GM23338 (cell line): ENCODE data around the gene GET4.

Source experiments
- CREB1 ChIP-seq: fragments of 250-450 bp; sonication (Bioruptor Pico); IDR thresholded peaks from 2 replicates; pipeline ENCODE4 v1.5.0; 2020; ENCODE audit warnings: low read depth, mild to moderate bottlenecking, moderate library complexity
- EZH2 ChIP-seq: fragments of 200-600 bp; sonication (generic); IDR thresholded peaks from one replicate; pipeline ENCODE4 v1.8.0; 2017; ENCODE audit warnings: antibody characterized with exemption, mild to moderate bottlenecking, low read depth; ENCODE audit not compliant: unreplicated experiment
- EZH2phosphoT487 ChIP-seq: fragments of 200-600 bp; sonication (generic); IDR thresholded peaks from one replicate; pipeline ENCODE4 v1.8.1; 2018; ENCODE audit warnings: antibody characterized with exemption; ENCODE audit not compliant: unreplicated experiment
- POLR2AphosphoS5 ChIP-seq: IDR thresholded peaks from 2 replicates; pipeline ENCODE4 v1.6.1; 2016; ENCODE audit warnings: antibody characterized with exemption, low read depth
- STAT1 ChIP-seq: IDR thresholded peaks from one replicate; pipeline ENCODE4 v1.6.1; 2016; ENCODE audit warnings: antibody characterized with exemption; ENCODE audit not compliant: unreplicated experiment
- ZNF114 ChIP-seq: fragments of 250-450 bp; sonication (Bioruptor Pico); IDR thresholded peaks from 2 replicates; pipeline ENCODE4 v1.5.0; 2020; ENCODE audit warnings: mild to moderate bottlenecking, moderate library complexity
- ZNF331 ChIP-seq: fragments of 250-450 bp; sonication (Bioruptor Pico); IDR thresholded peaks from 2 replicates; pipeline ENCODE4 v1.5.0; 2020; ENCODE audit warnings: low read depth, mild to moderate bottlenecking, moderate library complexity
- TF ChIP-seq, protein P1 (sequence below), 2 experiments: fragments of 200-600 bp in 1 of 2; sonication (generic) in 1 of 2; conservative IDR thresholded peaks; 2 replicates each; pipeline versions ENCODE4 v1.5.1 to v1.6.1; 2016 to 2017; ENCODE audit warnings: antibody characterized with exemption in 2 of 2, low read depth in 2 of 2, mild to moderate bottlenecking in 2 of 2, moderate library complexity in 1 of 2
- TF ChIP-seq, protein P2 (sequence below): IDR thresholded peaks from one replicate; pipeline ENCODE4 v1.6.1; 2018; ENCODE audit warnings: antibody characterized with exemption; ENCODE audit not compliant: unreplicated experiment
- TF ChIP-seq, protein P3 (sequence below): fragments of 250-450 bp; sonication (Bioruptor Pico); IDR thresholded peaks from 2 replicates; pipeline ENCODE4 v1.5.0; 2020; ENCODE audit warnings: mild to moderate bottlenecking, moderate library complexity

DNA sequence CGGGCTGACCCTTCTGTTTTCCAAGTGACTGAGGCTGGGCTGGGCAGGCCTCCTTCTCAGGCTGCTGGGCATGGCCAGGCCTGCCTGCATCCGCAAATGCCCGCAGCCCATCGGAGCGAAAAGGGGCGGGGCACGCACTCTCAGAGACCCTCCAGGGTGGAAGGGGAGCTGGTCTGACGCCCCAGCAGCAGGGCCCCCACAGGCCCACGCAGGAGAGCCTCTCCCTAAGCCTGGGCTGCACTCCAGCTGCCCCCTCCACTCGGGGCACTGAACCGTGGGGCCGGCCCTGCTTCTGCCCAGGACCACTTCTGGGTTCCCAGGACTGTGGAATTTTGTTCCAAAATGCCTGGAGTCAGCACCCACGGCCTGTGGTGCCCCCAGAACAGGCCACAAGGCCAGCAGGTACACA, 68.8 kb downstream of the GET4 start:
- TF ChIP-seq, protein P1, sequence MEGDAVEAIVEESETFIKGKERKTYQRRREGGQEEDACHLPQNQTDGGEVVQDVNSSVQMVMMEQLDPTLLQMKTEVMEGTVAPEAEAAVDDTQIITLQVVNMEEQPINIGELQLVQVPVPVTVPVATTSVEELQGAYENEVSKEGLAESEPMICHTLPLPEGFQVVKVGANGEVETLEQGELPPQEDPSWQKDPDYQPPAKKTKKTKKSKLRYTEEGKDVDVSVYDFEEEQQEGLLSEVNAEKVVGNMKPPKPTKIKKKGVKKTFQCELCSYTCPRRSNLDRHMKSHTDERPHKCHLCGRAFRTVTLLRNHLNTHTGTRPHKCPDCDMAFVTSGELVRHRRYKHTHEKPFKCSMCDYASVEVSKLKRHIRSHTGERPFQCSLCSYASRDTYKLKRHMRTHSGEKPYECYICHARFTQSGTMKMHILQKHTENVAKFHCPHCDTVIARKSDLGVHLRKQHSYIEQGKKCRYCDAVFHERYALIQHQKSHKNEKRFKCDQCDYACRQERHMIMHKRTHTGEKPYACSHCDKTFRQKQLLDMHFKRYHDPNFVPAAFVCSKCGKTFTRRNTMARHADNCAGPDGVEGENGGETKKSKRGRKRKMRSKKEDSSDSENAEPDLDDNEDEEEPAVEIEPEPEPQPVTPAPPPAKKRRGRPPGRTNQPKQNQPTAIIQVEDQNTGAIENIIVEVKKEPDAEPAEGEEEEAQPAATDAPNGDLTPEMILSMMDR (conservative IDR thresholded peaks at IDR 0.05; ENCODE audit: low read depth in 2 of 2), result no peak
- TF ChIP-seq EZH2, result no peak
- TF ChIP-seq, protein P2, sequence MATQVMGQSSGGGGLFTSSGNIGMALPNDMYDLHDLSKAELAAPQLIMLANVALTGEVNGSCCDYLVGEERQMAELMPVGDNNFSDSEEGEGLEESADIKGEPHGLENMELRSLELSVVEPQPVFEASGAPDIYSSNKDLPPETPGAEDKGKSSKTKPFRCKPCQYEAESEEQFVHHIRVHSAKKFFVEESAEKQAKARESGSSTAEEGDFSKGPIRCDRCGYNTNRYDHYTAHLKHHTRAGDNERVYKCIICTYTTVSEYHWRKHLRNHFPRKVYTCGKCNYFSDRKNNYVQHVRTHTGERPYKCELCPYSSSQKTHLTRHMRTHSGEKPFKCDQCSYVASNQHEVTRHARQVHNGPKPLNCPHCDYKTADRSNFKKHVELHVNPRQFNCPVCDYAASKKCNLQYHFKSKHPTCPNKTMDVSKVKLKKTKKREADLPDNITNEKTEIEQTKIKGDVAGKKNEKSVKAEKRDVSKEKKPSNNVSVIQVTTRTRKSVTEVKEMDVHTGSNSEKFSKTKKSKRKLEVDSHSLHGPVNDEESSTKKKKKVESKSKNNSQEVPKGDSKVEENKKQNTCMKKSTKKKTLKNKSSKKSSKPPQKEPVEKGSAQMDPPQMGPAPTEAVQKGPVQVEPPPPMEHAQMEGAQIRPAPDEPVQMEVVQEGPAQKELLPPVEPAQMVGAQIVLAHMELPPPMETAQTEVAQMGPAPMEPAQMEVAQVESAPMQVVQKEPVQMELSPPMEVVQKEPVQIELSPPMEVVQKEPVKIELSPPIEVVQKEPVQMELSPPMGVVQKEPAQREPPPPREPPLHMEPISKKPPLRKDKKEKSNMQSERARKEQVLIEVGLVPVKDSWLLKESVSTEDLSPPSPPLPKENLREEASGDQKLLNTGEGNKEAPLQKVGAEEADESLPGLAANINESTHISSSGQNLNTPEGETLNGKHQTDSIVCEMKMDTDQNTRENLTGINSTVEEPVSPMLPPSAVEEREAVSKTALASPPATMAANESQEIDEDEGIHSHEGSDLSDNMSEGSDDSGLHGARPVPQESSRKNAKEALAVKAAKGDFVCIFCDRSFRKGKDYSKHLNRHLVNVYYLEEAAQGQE, result no peak
- TF ChIP-seq POLR2AphosphoS5, result no peak
- no peak for TF ChIP-seq CREB1 (CRISPR knock-in tag)
- TF ChIP-seq, protein P3, sequence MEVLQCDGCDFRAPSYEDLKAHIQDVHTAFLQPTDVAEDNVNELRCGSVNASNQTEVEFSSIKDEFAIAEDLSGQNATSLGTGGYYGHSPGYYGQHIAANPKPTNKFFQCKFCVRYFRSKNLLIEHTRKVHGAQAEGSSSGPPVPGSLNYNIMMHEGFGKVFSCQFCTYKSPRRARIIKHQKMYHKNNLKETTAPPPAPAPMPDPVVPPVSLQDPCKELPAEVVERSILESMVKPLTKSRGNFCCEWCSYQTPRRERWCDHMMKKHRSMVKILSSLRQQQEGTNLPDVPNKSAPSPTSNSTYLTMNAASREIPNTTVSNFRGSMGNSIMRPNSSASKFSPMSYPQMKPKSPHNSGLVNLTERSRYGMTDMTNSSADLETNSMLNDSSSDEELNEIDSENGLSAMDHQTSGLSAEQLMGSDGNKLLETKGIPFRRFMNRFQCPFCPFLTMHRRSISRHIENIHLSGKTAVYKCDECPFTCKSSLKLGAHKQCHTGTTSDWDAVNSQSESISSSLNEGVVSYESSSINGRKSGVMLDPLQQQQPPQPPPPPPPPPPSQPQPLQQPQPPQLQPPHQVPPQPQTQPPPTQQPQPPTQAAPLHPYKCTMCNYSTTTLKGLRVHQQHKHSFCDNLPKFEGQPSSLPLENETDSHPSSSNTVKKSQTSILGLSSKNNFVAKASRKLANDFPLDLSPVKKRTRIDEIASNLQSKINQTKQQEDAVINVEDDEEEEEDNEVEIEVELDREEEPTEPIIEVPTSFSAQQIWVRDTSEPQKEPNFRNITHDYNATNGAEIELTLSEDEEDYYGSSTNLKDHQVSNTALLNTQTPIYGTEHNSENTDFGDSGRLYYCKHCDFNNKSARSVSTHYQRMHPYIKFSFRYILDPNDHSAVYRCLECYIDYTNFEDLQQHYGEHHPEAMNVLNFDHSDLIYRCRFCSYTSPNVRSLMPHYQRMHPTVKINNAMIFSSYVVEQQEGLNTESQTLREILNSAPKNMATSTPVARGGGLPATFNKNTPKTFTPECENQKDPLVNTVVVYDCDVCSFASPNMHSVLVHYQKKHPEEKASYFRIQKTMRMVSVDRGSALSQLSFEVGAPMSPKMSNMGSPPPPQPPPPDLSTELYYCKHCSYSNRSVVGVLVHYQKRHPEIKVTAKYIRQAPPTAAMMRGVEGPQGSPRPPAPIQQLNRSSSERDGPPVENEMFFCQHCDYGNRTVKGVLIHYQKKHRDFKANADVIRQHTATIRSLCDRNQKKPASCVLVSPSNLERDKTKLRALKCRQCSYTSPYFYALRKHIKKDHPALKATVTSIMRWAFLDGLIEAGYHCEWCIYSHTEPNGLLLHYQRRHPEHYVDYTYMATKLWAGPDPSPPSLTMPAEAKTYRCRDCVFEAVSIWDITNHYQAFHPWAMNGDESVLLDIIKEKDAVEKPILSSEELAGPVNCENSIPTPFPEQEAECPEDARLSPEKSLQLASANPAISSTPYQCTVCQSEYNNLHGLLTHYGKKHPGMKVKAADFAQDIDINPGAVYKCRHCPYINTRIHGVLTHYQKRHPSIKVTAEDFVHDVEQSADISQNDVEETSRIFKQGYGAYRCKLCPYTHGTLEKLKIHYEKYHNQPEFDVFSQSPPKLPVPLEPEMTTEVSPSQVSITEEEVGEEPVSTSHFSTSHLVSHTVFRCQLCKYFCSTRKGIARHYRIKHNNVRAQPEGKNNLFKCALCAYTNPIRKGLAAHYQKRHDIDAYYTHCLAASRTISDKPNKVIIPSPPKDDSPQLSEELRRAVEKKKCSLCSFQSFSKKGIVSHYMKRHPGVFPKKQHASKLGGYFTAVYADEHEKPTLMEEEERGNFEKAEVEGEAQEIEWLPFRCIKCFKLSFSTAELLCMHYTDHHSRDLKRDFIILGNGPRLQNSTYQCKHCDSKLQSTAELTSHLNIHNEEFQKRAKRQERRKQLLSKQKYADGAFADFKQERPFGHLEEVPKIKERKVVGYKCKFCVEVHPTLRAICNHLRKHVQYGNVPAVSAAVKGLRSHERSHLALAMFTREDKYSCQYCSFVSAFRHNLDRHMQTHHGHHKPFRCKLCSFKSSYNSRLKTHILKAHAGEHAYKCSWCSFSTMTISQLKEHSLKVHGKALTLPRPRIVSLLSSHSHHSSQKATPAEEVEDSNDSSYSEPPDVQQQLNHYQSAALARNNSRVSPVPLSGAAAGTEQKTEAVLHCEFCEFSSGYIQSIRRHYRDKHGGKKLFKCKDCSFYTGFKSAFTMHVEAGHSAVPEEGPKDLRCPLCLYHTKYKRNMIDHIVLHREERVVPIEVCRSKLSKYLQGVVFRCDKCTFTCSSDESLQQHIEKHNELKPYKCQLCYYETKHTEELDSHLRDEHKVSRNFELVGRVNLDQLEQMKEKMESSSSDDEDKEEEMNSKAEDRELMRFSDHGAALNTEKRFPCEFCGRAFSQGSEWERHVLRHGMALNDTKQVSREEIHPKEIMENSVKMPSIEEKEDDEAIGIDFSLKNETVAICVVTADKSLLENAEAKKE (CRISPR knock-in tag), result no peak
- no peak for TF ChIP-seq STAT1
- TF ChIP-seq ZNF114 (CRISPR knock-in tag), result no peak
- TF ChIP-seq ZNF331 (CRISPR knock-in tag), result no peak
- TF ChIP-seq EZH2phosphoT487, result no peak
